SK-N-SH treated with all-trans-retinoic acid at 6 μM for 48 hours (cell line): ENCODE measurements around the gene GP1BA.

Source experiments
- ATAC-seq: fragments of 200-7000 bp; cut with Tn5 transposase; 3 replicates; pipeline ENCODE4 v1.9.1; 2020; ENCODE audit warnings: mild to moderate bottlenecking, moderate library complexity
- CSDC2 ChIP-seq: fragments of 250-450 bp; sonication (Bioruptor Pico); IDR thresholded peaks from 2 replicates; pipeline ENCODE4 v1.5.0; 2020; ENCODE audit warnings: mild to moderate bottlenecking, moderate library complexity
- GLIS3 ChIP-seq: fragments of 250-450 bp; sonication (Bioruptor Pico); IDR thresholded peaks from 2 replicates; pipeline ENCODE4 v1.5.0; 2020; ENCODE audit warnings: mild to moderate bottlenecking, moderate library complexity
- OSR1 ChIP-seq: fragments of 250-450 bp; sonication (Bioruptor Pico); IDR thresholded peaks from 2 replicates; pipeline ENCODE4 v1.8.0; 2022; ENCODE audit warnings: moderate library complexity, mild to moderate bottlenecking, inconsistent platforms
- PATZ1 ChIP-seq: fragments of 250-450 bp; sonication (Bioruptor Pico); IDR thresholded peaks from 2 replicates; pipeline ENCODE4 v1.8.0; 2020; ENCODE audit warnings: mild to moderate bottlenecking, moderate library complexity, borderline replicate concordance
- POU6F1 ChIP-seq: fragments of 250-450 bp; sonication (Bioruptor Pico); IDR thresholded peaks from 2 replicates; pipeline ENCODE4 v1.8.0; 2021; ENCODE audit warnings: low read depth, mild to moderate bottlenecking, moderate library complexity, borderline replicate concordance
- SNAI2 ChIP-seq: fragments of 250-450 bp; sonication (Bioruptor Pico); IDR thresholded peaks from 2 replicates; pipeline ENCODE4 v1.5.0; 2020; ENCODE audit warnings: mild to moderate bottlenecking, moderate library complexity
- TCF4 ChIP-seq: fragments of 250-450 bp; sonication (Bioruptor Pico); IDR thresholded peaks from 2 replicates; pipeline ENCODE4 v1.8.0; 2021; ENCODE audit warnings: mild to moderate bottlenecking, moderate library complexity, borderline replicate concordance
- ZFP3 ChIP-seq: fragments of 250-450 bp; sonication (Bioruptor Pico); IDR thresholded peaks from 2 replicates; pipeline ENCODE4 v1.5.0; 2020; ENCODE audit warnings: mild to moderate bottlenecking, moderate library complexity
- ZNF70 ChIP-seq: fragments of 450-650 bp; formaldehyde crosslinking; IDR thresholded peaks from 2 replicates; pipeline ENCODE4 v1.5.0; 2020; ENCODE audit warnings: mild to moderate bottlenecking, moderate library complexity
- ZNF8 ChIP-seq: fragments of 450-650 bp; formaldehyde crosslinking; IDR thresholded peaks from 2 replicates; pipeline ENCODE4 v1.5.0; 2020; ENCODE audit warnings: mild to moderate bottlenecking, moderate library complexity
- TF ChIP-seq, protein P1 (sequence below): fragments of 250-450 bp; sonication (Bioruptor Pico); IDR thresholded peaks from 2 replicates; pipeline ENCODE4 v1.5.1; 2021; ENCODE audit warnings: mild to moderate bottlenecking, moderate library complexity

The GP1BA gene

DNA sequence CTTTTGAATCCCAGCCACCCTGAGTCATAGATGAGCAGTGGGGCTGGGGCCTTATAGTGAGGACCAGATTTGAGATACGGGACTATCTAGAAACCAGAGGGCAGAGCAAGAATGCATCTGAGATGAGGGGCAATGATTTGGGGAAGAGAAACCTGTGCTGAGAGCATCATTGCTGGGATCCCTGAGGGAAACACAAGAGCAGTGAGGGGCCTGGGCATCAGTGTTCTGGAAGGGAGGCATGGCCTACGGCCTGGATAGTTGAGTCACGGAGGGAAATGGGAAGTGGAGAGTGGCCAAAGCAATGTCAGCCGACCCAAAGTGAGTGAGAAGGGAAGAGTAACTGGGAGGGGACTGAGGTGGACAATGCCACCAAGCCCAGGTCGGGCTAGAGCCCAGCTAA is 50.2 kb downstream of the GP1BA start:
- TF ChIP-seq TCF4 (no peak), ZNF70 (CRISPR knock-in tag) (no peak), OSR1 (no peak), POU6F1 (CRISPR knock-in tag) (no peak), PATZ1 (CRISPR knock-in tag) (no peak), ZNF8 (CRISPR knock-in tag) (no peak), SNAI2 (no peak), CSDC2 (CRISPR knock-in tag) (no peak), ZFP3 (CRISPR knock-in tag) (no peak), GLIS3 (CRISPR knock-in tag) (no peak)
- TF ChIP-seq, protein P1, sequence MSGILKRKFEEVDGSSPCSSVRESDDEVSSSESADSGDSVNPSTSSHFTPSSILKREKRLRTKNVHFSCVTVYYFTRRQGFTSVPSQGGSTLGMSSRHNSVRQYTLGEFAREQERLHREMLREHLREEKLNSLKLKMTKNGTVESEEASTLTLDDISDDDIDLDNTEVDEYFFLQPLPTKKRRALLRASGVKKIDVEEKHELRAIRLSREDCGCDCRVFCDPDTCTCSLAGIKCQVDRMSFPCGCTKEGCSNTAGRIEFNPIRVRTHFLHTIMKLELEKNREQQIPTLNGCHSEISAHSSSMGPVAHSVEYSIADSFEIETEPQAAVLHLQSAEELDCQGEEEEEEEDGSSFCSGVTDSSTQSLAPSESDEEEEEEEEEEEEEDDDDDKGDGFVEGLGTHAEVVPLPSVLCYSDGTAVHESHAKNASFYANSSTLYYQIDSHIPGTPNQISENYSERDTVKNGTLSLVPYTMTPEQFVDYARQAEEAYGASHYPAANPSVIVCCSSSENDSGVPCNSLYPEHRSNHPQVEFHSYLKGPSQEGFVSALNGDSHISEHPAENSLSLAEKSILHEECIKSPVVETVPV = no peak
- ATAC-seq = no peak
